H1 (cell line): Measurements from ENCODE around the gene TFCP2L1. TPM values are rescaled to one million over a fixed set of nuclear protein-coding genes. Genes with fewer than 3 reads are reported as not detected.

Experiments used
- CTCF ChIA-PET: fragments of 300-600 bp; sonication (Branson Sonifier 250); formaldehyde crosslinking; loops from one replicate; lab custom pipeline; 2021; ENCODE audit not compliant: partially characterized antibody; lab: Charles Lee
- POLR2A ChIA-PET: fragments of 300-600 bp; sonication (Branson Sonifier 250); formaldehyde crosslinking; loops from one replicate; lab custom pipeline; 2021; ENCODE audit warnings: inconsistent platforms; ENCODE audit not compliant: partially characterized antibody; lab: Charles Lee
- DNase-seq, 2 experiments: peaks; one replicate each; pipeline versions ENCODE4 v3.0.0 to v3.0.0-alpha.2; 2010 to 2022; ENCODE audit warnings: low spot score in 2 of 2, low read depth in 1 of 2, mixed read lengths in 1 of 2
- FAIRE-seq: peaks from 2 replicates; lab custom pipeline; 2011; peaks lifted over from hg19 to GRCh38; lab: Jason Lieb, UNC
- H2AFZ ChIP-seq: 2 replicates; pipeline ENCODE4 v1.8.1; 2012; ENCODE audit warnings: low read length, inconsistent platforms
- H2AK5ac ChIP-seq: 2 replicates; pipeline ENCODE4 v1.6.1; 2013; ENCODE audit warnings: low read depth, low read length
- H2BK120ac ChIP-seq: replicated peaks from 2 replicates; pipeline ENCODE3; 2013; ENCODE audit warnings: low read depth, low read length, inconsistent platforms
- H2BK12ac ChIP-seq: 2 replicates; pipeline ENCODE4 v1.6.1; 2013; ENCODE audit warnings: low read depth, low read length
- H2BK15ac ChIP-seq: 2 replicates; pipeline ENCODE4 v1.6.1; 2013; ENCODE audit warnings: low read length
- H2BK20ac ChIP-seq: 2 replicates; pipeline ENCODE4 v1.6.1; 2013; ENCODE audit warnings: low read length
- H2BK5ac ChIP-seq: 2 replicates; pipeline ENCODE4 v1.6.1; 2013; ENCODE audit warnings: low read depth, low read length
- H3K14ac ChIP-seq: 2 replicates; pipeline ENCODE4 v1.6.1; 2013; ENCODE audit warnings: inconsistent platforms; ENCODE audit not compliant: insufficient read length
- H3K18ac ChIP-seq: 2 replicates; pipeline ENCODE4 v1.6.1; 2013; ENCODE audit warnings: low read length; ENCODE audit errors: extremely low read depth
- H3K23ac ChIP-seq: 2 replicates; pipeline ENCODE4 v1.6.1; 2013; ENCODE audit warnings: inconsistent platforms; ENCODE audit not compliant: insufficient read length
- H3K23me2 ChIP-seq: 2 replicates; pipeline ENCODE4 v1.6.1; 2013; ENCODE audit warnings: low read depth, low read length
- H3K27ac ChIP-seq: 2 replicates; pipeline ENCODE4 v1.6.1; 2011; ENCODE audit warnings: low read depth, low read length, inconsistent platforms
- H3K27me3 ChIP-seq, 4 experiments: replicated peaks in 1 of 4; 1 replicate in 1 of 4; 2 replicates in 3 of 4; pipeline versions ENCODE4 v1.6.1 to v1.8.1; 2011 to 2013; ENCODE audit warnings: low read length in 3 of 4, mild to moderate bottlenecking in 3 of 4, inconsistent platforms in 2 of 4, mixed read lengths in 2 of 4, moderate library complexity in 1 of 4; ENCODE audit not compliant: control insufficient read depth in 3 of 4, insufficient read depth in 3 of 4; ENCODE audit errors: extremely low read depth in 1 of 4
- H3K36me3 ChIP-seq, 4 experiments: 2 replicates each; pipeline versions ENCODE4 v1.6.1 to v1.8.1; 2011 to 2013; ENCODE audit warnings: mild to moderate bottlenecking in 4 of 4, low read length in 3 of 4, moderate library complexity in 2 of 4, control low read depth in 1 of 4, inconsistent platforms in 1 of 4; ENCODE audit not compliant: insufficient read depth in 4 of 4, control insufficient read depth in 2 of 4
- H3K4ac ChIP-seq: replicated peaks from 2 replicates; pipeline ENCODE3; 2013; ENCODE audit warnings: low read length, low read depth, mixed read lengths, inconsistent platforms; ENCODE audit not compliant: insufficient read length
- H3K4me1 ChIP-seq, 4 experiments: replicated peaks in 1 of 4; 1 replicate in 1 of 4; 2 replicates in 3 of 4; pipeline versions ENCODE4 v1.6.1 to v1.8.1; 2011 to 2013; ENCODE audit warnings: low read length in 3 of 4, inconsistent platforms in 2 of 4, mixed read lengths in 1 of 4; ENCODE audit not compliant: insufficient read depth in 4 of 4, control insufficient read depth in 3 of 4
- H3K4me2 ChIP-seq, 2 experiments: 2 replicates each; pipeline versions ENCODE4 v1.6.1 to v1.8.1; 2011 to 2013; ENCODE audit warnings: low read depth in 2 of 2, low read length in 2 of 2, control low read depth in 1 of 2, inconsistent platforms in 1 of 2, mild to moderate bottlenecking in 1 of 2; ENCODE audit not compliant: insufficient read depth in 1 of 2
- H3K4me3 ChIP-seq, 4 experiments: fragments of 200-600, 300-600 bp in 1 of 4; sonication (generic), shearing (Covaris generic), sonication (Bioruptor Twin) in 1 of 4; 2 replicates each; pipeline versions ENCODE4 v1.5.1 to v1.8.1; 2011 to 2016; ENCODE audit warnings: low read length in 4 of 4, low read depth in 3 of 4, control low read depth in 2 of 4, inconsistent platforms in 2 of 4, mild to moderate bottlenecking in 2 of 4, mixed read lengths in 1 of 4, moderate library complexity in 1 of 4; ENCODE audit not compliant: insufficient read depth in 2 of 4; ENCODE audit errors: extremely low read depth in 1 of 4
- H3K56ac ChIP-seq: replicated peaks from 2 replicates; pipeline ENCODE3; 2013; ENCODE audit warnings: low read depth, mild to moderate bottlenecking, mixed read lengths, low read length, inconsistent platforms; ENCODE audit not compliant: insufficient read length
- H3K79me1 ChIP-seq: 2 replicates; pipeline ENCODE4 v1.6.1; 2013; ENCODE audit warnings: low read depth, low read length, control low read depth
- H3K79me2 ChIP-seq, 2 experiments: 2 replicates each; pipeline versions ENCODE4 v1.6.1 to v1.8.1; 2012 to 2013; ENCODE audit warnings: low read length in 2 of 2, mild to moderate bottlenecking in 2 of 2, inconsistent platforms in 1 of 2; ENCODE audit not compliant: insufficient read depth in 2 of 2, control insufficient read depth in 1 of 2
- H3K9ac ChIP-seq, 4 experiments: replicated peaks in 1 of 4; 1 replicate in 1 of 4; 2 replicates in 3 of 4; pipeline versions ENCODE4 v1.6.1 to v1.8.1; 2011 to 2013; ENCODE audit warnings: low read depth in 3 of 4, low read length in 3 of 4, control low read depth in 2 of 4, mild to moderate bottlenecking in 2 of 4, moderate library complexity in 2 of 4, inconsistent platforms in 1 of 4; ENCODE audit errors: extremely low read depth in 1 of 4
- H3K9me3 ChIP-seq, 2 experiments: 2 replicates each; pipeline versions ENCODE4 v1.6.1 to v1.8.1; 2012 to 2013; ENCODE audit warnings: mild to moderate bottlenecking in 2 of 2, moderate library complexity in 2 of 2, control low read depth in 1 of 2, inconsistent platforms in 1 of 2, low read depth in 1 of 2, low read length in 1 of 2, mixed read lengths in 1 of 2; ENCODE audit not compliant: insufficient read depth in 2 of 2
- H4K20me1 ChIP-seq, 2 experiments: replicated peaks in 1 of 2; 2 replicates each; pipeline versions ENCODE3 to v1.8.1; 2011 to 2013; ENCODE audit warnings: inconsistent platforms in 2 of 2, low read length in 2 of 2, mild to moderate bottlenecking in 1 of 2; ENCODE audit not compliant: insufficient read depth in 2 of 2, control insufficient read depth in 1 of 2
- H4K5ac ChIP-seq: 2 replicates; pipeline ENCODE4 v1.6.1; 2013; ENCODE audit warnings: low read length, low read depth, mixed read lengths, inconsistent platforms; ENCODE audit not compliant: insufficient read length
- H4K8ac ChIP-seq: 2 replicates; pipeline ENCODE4 v1.8.0; 2013; ENCODE audit warnings: mild to moderate bottlenecking, moderate library complexity, low read length, inconsistent platforms; ENCODE audit not compliant: insufficient read depth; ENCODE audit errors: extremely low read depth
- H4K91ac ChIP-seq: replicated peaks from 2 replicates; pipeline ENCODE3; 2013; ENCODE audit warnings: low read length, mixed read lengths, inconsistent platforms; ENCODE audit not compliant: insufficient read length
- ASH2L ChIP-seq: fragments of 200-600, 300-600 bp; sonication (generic); IDR thresholded peaks from one replicate; pipeline ENCODE4 v1.7.1; 2017; ENCODE audit warnings: low read length
- BRCA1 ChIP-seq: IDR thresholded peaks from 2 replicates; pipeline ENCODE4 v1.6.1; 2012; ENCODE audit warnings: low read depth, low read length, improper control_type of control experiment
- EGR1 ChIP-seq: IDR thresholded peaks from 2 replicates; pipeline ENCODE4 v1.6.1; 2011; ENCODE audit warnings: low read depth, low read length, borderline replicate concordance
- KDM1A ChIP-seq: fragments of 200-600, 300-600 bp; sonication (generic); IDR thresholded peaks from 2 replicates; pipeline ENCODE4 v1.7.1; 2016; ENCODE audit warnings: mild to moderate bottlenecking, low read length, borderline replicate concordance
- KDM4A ChIP-seq: IDR thresholded peaks from one replicate; pipeline ENCODE4 v1.7.1; 2012; ENCODE audit warnings: low read depth, mild to moderate bottlenecking, moderate library complexity, low read length, inconsistent platforms; ENCODE audit not compliant: severe bottlenecking
- PHF8 ChIP-seq: fragments of 200-600 bp; sonication (generic); conservative IDR thresholded peaks from 2 replicates; pipeline ENCODE4 v1.7.1; 2012; ENCODE audit warnings: low read depth, mild to moderate bottlenecking, inconsistent platforms, low read length, moderate library complexity
- POU5F1 ChIP-seq: IDR thresholded peaks from 2 replicates; pipeline ENCODE4 v1.6.1; 2011; ENCODE audit warnings: low read depth, mild to moderate bottlenecking, low read length, moderate library complexity
- RXRA ChIP-seq: IDR thresholded peaks from 2 replicates; pipeline ENCODE4 v1.6.1; 2011; ENCODE audit warnings: low read depth, mild to moderate bottlenecking, low read length, moderate library complexity; ENCODE audit not compliant: insufficient read depth
- SUZ12 ChIP-seq: fragments of 200-600 bp; sonication (generic); IDR thresholded peaks from 2 replicates; pipeline ENCODE4 v1.6.1; 2012; ENCODE audit warnings: mild to moderate bottlenecking, inconsistent platforms, low read length, moderate library complexity, mixed read lengths
- TCF12 ChIP-seq: IDR thresholded peaks from 2 replicates; pipeline ENCODE4 v1.6.1; 2011; ENCODE audit warnings: low read depth, mild to moderate bottlenecking, low read length
- YY1 ChIP-seq: IDR thresholded peaks from 2 replicates; pipeline ENCODE4 v1.6.1; 2011; ENCODE audit warnings: low read depth, mild to moderate bottlenecking, low read length
- WGBS, 2 experiments: shearing (Covaris generic) in 1 of 2; methylation state at CpG; one replicate each; pipeline versions ENCODE4 v1.1.6 to v1.1.7; 2013 to 2015; ENCODE audit warnings: low lambda C conversion rate in 2 of 2, mixed read lengths in 2 of 2, inconsistent platforms in 1 of 2, low coverage in 1 of 2, missing lambda C conversion rate in 1 of 2; ENCODE audit not compliant: insufficient replicate concordance in 2 of 2, insufficient coverage in 1 of 2, insufficient read length in 1 of 2; ENCODE audit errors: extremely low coverage in 1 of 2, missing lambda C conversion rate in 1 of 2; 5-methylcytosine and 5-hydroxymethylcytosine counted together
- polyA plus RNA-seq, 7 experiments: library from polyadenylated mRNA; depleted of rRNA in 3 of 7; stranded (reverse) in 5 of 7; unstranded in 2 of 7; fragments of >200 nt in 5 of 7; fragments of 200-250 nt in 2 of 7; gene quantifications; 1 replicate in 5 of 7; 2 replicates in 1 of 7; 4 replicates in 1 of 7; pipeline versions ENCODE4 v1.2.1 to v1.2.3, GENCODE V29; 2011 to 2013; ENCODE audit warnings: missing spikeins in 2 of 7, mixed read lengths in 2 of 7
- total RNA-seq: library from RNA; stranded (reverse); fragmentation: NEBNext Ultra II Directional; extraction: Animal tissue kit (Norgen Biotek cat#: 25700); gene quantifications from 2 replicates; pipeline ENCODE4 v1.2.1, GENCODE V29; 2021
- TF ChIP-seq, protein P1 (sequence below), 3 experiments: IDR thresholded peaks; 1 replicate in 2 of 3; 2 replicates in 1 of 3; pipeline versions ENCODE4 v1.5.1 to v1.6.1; 2011; ENCODE audit warnings: low read length in 3 of 3, mild to moderate bottlenecking in 3 of 3, inconsistent platforms in 2 of 3, low read depth in 1 of 3, moderate library complexity in 1 of 3; ENCODE audit not compliant: insufficient read depth in 1 of 3; ENCODE audit errors: control extremely low read depth in 1 of 3

The TFCP2L1 gene
- total and polyA plus RNA-seq, 2 of the 8 experiments (the other 6 are each of a cell fraction or from before 2014, with no cell fraction given): 1.5 to 3.8 TPM

DNA sequence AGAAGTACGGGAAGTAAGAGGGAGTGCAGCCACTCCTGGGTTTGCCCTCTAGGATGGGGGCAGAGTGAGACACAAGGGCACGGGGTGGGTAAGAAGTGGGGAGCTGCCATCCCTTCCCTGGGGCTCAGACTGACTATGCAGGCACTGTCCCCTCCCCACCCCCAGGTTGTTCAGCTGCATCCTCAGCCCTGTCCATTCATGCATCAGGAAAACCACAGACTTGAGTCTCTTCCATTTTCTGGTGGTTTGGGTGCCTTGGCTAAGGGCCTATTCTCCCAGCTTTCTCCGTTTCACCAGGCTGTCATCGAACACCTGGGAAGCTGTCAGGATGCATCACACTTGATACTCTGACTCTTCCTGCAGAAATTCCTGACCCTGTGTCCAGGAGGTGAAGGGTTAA, 111.9 kb downstream of the TFCP2L1 start:
- Histone ChIP-seq H4K20me1 (no peaks in the 10 kb centered on the region), H4K91ac (no peak overlapping the region)
- FAIRE-seq: no peak
- TF ChIP-seq KDM4A: no peak
- TF ChIP-seq ASH2L: no peak
- TF ChIP-seq TCF12: no peak
- TF ChIP-seq RXRA: no peak
- no peak for TF ChIP-seq PHF8
- no peak for TF ChIP-seq KDM1A
- TF ChIP-seq, protein P1, sequence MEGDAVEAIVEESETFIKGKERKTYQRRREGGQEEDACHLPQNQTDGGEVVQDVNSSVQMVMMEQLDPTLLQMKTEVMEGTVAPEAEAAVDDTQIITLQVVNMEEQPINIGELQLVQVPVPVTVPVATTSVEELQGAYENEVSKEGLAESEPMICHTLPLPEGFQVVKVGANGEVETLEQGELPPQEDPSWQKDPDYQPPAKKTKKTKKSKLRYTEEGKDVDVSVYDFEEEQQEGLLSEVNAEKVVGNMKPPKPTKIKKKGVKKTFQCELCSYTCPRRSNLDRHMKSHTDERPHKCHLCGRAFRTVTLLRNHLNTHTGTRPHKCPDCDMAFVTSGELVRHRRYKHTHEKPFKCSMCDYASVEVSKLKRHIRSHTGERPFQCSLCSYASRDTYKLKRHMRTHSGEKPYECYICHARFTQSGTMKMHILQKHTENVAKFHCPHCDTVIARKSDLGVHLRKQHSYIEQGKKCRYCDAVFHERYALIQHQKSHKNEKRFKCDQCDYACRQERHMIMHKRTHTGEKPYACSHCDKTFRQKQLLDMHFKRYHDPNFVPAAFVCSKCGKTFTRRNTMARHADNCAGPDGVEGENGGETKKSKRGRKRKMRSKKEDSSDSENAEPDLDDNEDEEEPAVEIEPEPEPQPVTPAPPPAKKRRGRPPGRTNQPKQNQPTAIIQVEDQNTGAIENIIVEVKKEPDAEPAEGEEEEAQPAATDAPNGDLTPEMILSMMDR (IDR thresholded peaks at IDR 0.05; ENCODE audit: control extremely low read depth in 1 of 3, insufficient read depth in 1 of 3, low read depth in 1 of 3, low read length in 3 of 3): no peak
- TF ChIP-seq BRCA1: no peak
- no peak for TF ChIP-seq YY1
- TF ChIP-seq SUZ12: no peak
- TF ChIP-seq EGR1: no peak
- no peak for TF ChIP-seq POU5F1

More for the DNA sequence above, 111.9 kb downstream of the TFCP2L1 start:
- H3K23me2 ChIP-seq: no peaks in the 10 kb centered on the region
- no peaks in the 10 kb centered on the region for H3K79me2 ChIP-seq
- H3K4me2 ChIP-seq: no peak overlapping the region
- H4K8ac ChIP-seq: no peak overlapping the region
- 84% methylated on average over 4 of the region's 4 CpGs; no CpG with 5 or more reads in 1 of the 2 experiments for WGBS, 2 experiments
- H3K4me3 ChIP-seq: no peak overlapping the region
- no peaks in the 10 kb centered on the region; a peak in 3 of 7 replicates for H3K27me3 ChIP-seq
- no peak overlapping the region for H4K5ac ChIP-seq
- no peaks in the 10 kb centered on the region; a peak in 1 of 7 replicates for H3K4me1 ChIP-seq
- H3K27ac ChIP-seq: no peak overlapping the region
- H2BK12ac ChIP-seq: no peak overlapping the region
- H2BK5ac ChIP-seq: no peak overlapping the region
- H3K23ac ChIP-seq: no peak overlapping the region
- no peak overlapping the region for H2BK15ac ChIP-seq
- H2BK20ac ChIP-seq: no peak overlapping the region
- no peak overlapping the region for H2BK120ac ChIP-seq
- H3K56ac ChIP-seq: no peak overlapping the region
- no peak overlapping the region for H3K9ac ChIP-seq
- H2AFZ ChIP-seq: no peak overlapping the region
- no peak overlapping the region for H3K18ac ChIP-seq
- H2AK5ac ChIP-seq: no peak overlapping the region
- no peaks in the 10 kb centered on the region for H3K36me3 ChIP-seq
- H3K14ac ChIP-seq: no peak overlapping the region
- ChIA-PET CTCF (interaction anchor here (0.6 to 4.9 kb wide), 4 partner anchors 12 to 44 kb away, joined by 3 to 18 read pairs (median 3); no protein-coding TSS in a partner anchor), POLR2A (interaction anchor here (0.9 kb wide), 1 partner anchor 98 kb away, joined by 3 read pairs; no protein-coding TSS in a partner anchor)
- no peak for DNase-seq
- no peaks in the 10 kb centered on the region for H3K79me1 ChIP-seq
- H3K4ac ChIP-seq: no peak overlapping the region
- H3K9me3 ChIP-seq: 0 out of 4 replicates have a peak, but pooled peaks cover 0 to 4% of the 10 kb centered on the region in 2 experiments
